AG10803 (cell line): Measurements from ENCODE around the gene CEP164.

Source experiments
- DNase-seq: peaks from one replicate; pipeline ENCODE4 v3.0.0; 2010; ENCODE audit warnings: low read depth
- H3K4me3 ChIP-seq: 2 replicates; pipeline ENCODE4 v1.5.1; 2011; ENCODE audit warnings: mild to moderate bottlenecking, low read length, control low read depth
- CTCF ChIP-seq: conservative IDR thresholded peaks from 2 replicates; pipeline ENCODE4 v1.5.1; 2011; ENCODE audit warnings: mild to moderate bottlenecking, low read length, control low read depth, inconsistent platforms

The CEP164 gene

DNA sequence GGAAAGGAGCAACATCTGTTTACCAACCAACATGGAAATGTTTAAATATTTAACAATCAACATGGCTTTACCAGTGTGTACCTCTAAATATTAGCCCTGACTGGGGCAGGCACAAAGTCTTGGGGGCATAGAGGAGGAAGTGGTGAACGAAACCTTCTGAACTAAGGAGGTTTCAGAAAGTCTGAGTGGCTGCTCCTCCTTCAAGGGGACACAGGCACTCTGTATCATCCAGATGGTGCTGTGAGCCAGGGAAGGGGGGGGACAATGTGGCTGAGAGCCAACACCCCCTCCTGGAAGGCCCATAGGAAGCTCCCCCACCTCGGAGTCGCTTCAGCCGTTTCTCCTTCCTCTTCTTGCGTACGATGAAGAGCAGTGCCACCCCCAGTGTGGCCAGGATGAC is 107.7 kb downstream of the CEP164 start:
- no peak for TF ChIP-seq CTCF
- no peak for DNase-seq
- H3K4me3 ChIP-seq = no peak overlapping the region

- no peak for TF ChIP-seq CTCF
- DNase-seq = no peak
Observed at GRCh38 chr11:117437041-117437790, 109.6 kb downstream of the CEP164 start.

GRCh38 chr11:117437791-117438130 is 110.1 kb downstream of the CEP164 start:
- no peak for TF ChIP-seq CTCF
- no peak overlapping the region for H3K4me3 ChIP-seq
- no peak for DNase-seq

More at GRCh38 chr11:117437041-117437790, 109.6 kb downstream of the CEP164 start:
- H3K4me3 ChIP-seq = no peak overlapping the region

DNA sequence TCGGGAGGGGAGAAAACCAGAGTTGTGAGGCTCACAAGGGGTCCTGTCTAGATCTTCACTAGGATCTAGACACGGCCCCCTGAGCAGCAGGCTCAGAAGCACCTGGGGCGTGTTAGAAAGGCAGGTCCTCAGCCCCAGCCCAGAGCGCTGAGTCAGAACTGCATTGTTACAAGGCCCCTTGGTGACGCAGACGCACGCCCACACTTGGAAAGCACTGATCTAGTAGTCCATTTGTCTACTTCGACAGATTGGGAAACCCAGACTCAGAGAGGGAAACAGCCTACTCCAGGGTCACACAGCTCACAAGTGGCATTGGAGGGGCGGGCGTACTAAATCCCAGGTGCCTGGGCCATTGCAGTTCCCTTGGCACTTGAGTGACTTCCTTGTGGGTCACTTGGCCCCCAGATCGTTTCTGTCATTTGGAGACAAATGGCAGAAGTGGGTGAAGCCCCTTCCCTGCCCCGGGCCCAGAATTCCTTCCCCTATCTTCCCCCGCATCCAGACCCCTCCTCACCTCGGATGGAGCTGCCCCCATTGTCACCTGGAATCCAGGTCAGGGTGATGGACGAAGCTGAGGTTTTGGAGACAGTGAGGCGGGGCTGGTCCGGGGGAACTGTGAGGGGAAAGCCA is 110.8 kb downstream of the CEP164 start:
- DNase-seq = no peak
- no peak for TF ChIP-seq CTCF
- no peak overlapping the region for H3K4me3 ChIP-seq

DNA sequence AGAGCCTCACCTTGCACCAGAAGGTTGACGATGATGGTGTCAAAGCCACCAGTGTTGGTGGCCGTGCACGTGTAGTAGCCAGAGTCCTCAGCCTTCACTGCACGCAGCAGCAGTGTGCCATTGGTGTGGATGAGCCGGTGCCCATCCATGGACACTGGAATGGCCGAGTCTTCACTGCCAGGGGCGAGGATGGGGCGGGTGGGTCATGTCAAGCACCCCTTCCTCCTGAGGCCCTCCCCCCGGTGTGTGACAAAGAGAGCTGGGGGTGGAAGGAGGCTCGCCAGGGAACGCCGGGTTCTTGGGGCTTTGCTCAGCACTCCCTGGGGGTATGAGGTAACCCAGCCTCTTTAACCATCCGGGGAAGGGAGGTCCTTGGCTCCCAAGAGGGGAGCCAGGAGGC is 111.6 kb downstream of the CEP164 start:
- no peak overlapping the region for H3K4me3 ChIP-seq
- no peak for TF ChIP-seq CTCF
- no peak for DNase-seq

DNA sequence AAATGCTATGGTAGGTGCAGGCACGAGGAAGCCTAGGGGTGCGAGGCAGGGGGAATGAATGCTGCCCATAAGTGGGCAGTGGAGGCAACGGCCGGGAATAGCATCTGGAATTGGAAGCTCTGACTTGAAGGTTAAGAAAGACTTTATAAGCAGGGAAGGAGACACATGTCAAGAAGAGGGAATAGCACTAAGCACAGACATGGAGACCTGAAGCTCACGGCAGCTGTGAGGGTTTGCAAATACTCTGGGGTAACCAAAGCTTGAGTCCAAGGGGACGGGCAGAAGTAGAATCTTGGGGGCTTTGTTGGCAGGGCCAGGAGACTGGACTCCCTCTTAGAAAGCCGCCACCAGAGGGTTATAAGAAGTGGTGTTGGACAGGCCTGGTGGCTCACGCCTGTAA is 112.6 kb downstream of the CEP164 start:
- no peak for DNase-seq
- H3K4me3 ChIP-seq = no peak overlapping the region
- no peak for TF ChIP-seq CTCF
